ENCODE results near the gene TLE6. TPM values are rescaled to one million over a fixed set of nuclear protein-coding genes. Genes with fewer than 3 reads are reported as not detected.

Gene TLE6
- total and polyA plus RNA-seq, 9 donors, result 0.41 to 1.2 (median 0.79) TPM

GRCh38 chr19:3038214-3038613, 60.9 kb downstream of the TLE6 start:
- Histone ChIP-seq H3K9me3 (no peaks in the 10 kb centered on the region), H3K4me1 (ENCODE audit: insufficient read depth) (peaks cover 10% of the 10 kb centered on the region), H3K27ac (no peak overlapping the region), H3K4me3 (no peak overlapping the region), H3K36me3 (no peaks in the 10 kb centered on the region), H3K27me3 (no peaks in the 10 kb centered on the region)
- DNase-seq, result no peak
- intact Hi-C loops (cut with DNase I), result no loop called here
- 70 to 86% (median 76%) methylated on average over 5 of the region's 5 CpGs for WGBS, 3 donors
- TF ChIP-seq EP300 (IDR thresholded peaks at IDR 0.05), result no peak
- TF ChIP-seq POLR2A (IDR thresholded peaks at IDR 0.05), result no peak
- no peak for TF ChIP-seq CTCF (IDR thresholded peaks at IDR 0.05)

GRCh38 chr19:3039125-3039524, 61.8 kb downstream of the TLE6 start:
- H3K27ac ChIP-seq, result no peak overlapping the region
- intact Hi-C loops (cut with DNase I), result no loop called here

GRCh38 chr19:3039641-3040077, 62.3 kb downstream of the TLE6 start:
- Histone ChIP-seq H3K36me3 (no peaks in the 10 kb centered on the region), H3K4me1 (ENCODE audit: insufficient read depth) (peaks cover 8% of the 10 kb centered on the region), H3K9me3 (no peaks in the 10 kb centered on the region), H3K27ac (no peak overlapping the region), H3K27me3 (no peaks in the 10 kb centered on the region), H3K4me3 (no peak overlapping the region)
- intact Hi-C loops (cut with DNase I), result no loop called here
- TF ChIP-seq EP300 (IDR thresholded peaks at IDR 0.05) (no peak), POLR2A (IDR thresholded peaks at IDR 0.05) (no peak), CTCF (IDR thresholded peaks at IDR 0.05) (no peak)
- WGBS, 3 donors, result 69 to 77% (median 76%) methylated on average over 17 of the region's 17 CpGs
- DNase-seq, result peak in 2 of 5 donors; percentile 27 to 42

More at GRCh38 chr19:3039125-3039524, 61.8 kb downstream of the TLE6 start:
- no peak for TF ChIP-seq CTCF (IDR thresholded peaks at IDR 0.05)
- TF ChIP-seq EP300 (IDR thresholded peaks at IDR 0.05), result no peak
- no peak for TF ChIP-seq POLR2A (IDR thresholded peaks at IDR 0.05)
- peaks cover 10% of the 10 kb centered on the region for H3K4me1 ChIP-seq (ENCODE audit: insufficient read depth)
- no peaks in the 10 kb centered on the region for H3K36me3 ChIP-seq
- no peak for DNase-seq
- 84 to 88% (median 85%) methylated on average over 5 of the region's 5 CpGs for WGBS, 3 donors
- H3K4me3 ChIP-seq, result no peak overlapping the region
- H3K9me3 ChIP-seq, result no peaks in the 10 kb centered on the region
- H3K27me3 ChIP-seq, result no peaks in the 10 kb centered on the region

- TF ChIP-seq CTCF (IDR thresholded peaks at IDR 0.05), result no peak
- TF ChIP-seq EP300 (IDR thresholded peaks at IDR 0.05), result no peak
- no peak for TF ChIP-seq POLR2A (IDR thresholded peaks at IDR 0.05)
- Histone ChIP-seq H3K27me3 (no peaks in the 10 kb centered on the region), H3K36me3 (no peaks in the 10 kb centered on the region), H3K4me3 (no peak overlapping the region), H3K27ac (peak overlapping the region in 1 of 2 donors; percentile 63), H3K4me1 (ENCODE audit: insufficient read depth) (peaks cover 3% of the 10 kb centered on the region), H3K9me3 (no peaks in the 10 kb centered on the region)
- 80 to 83% (median 80%) methylated on average over 12 of the region's 12 CpGs for WGBS, 3 donors
- peak in 2 of 5 donors; percentile 32 to 41 for DNase-seq
- intact Hi-C loops (cut with DNase I), result no loop called here
Observed at GRCh38 chr19:3041327-3041726, 64.0 kb downstream of the TLE6 start.

All from ovary (tissue), 9 donors.